HG03439 (cell line): ENCODE data around the gene MITF.
A peak's percentile ranks its signal among the peaks of the same experiment; 100 is the strongest.

ENCODE experiments used
- ATAC-seq: cut with Tn5 transposase; IDR thresholded peaks from one replicate; pipeline ENCODE4 v1.9.1; 2021; ENCODE audit warnings: mild to moderate bottlenecking, moderate library complexity; ENCODE audit not compliant: unreplicated experiment

Gene MITF

DNA sequence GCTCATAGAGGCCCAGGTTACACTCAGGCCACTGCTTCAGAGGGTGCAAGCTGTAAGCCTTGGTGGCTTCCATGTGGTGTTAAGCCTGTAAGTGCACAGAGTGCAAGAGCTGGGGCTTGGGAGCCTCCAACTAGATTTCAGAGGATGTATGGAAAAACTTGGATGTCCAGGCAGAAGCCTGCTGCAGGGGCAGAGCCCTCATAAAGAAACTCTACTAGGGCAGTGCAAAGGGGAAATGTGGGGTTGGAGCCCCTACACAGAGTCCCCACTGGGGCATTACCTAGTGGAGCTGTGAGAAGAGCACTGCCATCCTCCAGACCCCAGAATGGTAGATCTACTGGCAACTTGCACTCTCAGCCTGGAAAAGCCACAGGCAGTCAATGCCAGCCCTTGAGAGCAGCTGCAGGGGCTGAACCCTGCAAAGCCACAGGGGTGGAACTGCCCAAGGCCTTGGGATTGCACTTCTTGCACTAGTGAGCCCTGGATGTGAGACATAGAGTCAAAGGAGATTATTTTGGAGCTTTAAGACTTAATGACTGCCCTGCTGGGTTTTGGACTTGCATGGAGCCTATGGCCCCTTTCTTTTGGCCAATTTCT lies 14.0 kb downstream of the MITF start:
- ATAC-seq = no peak

- no peak for ATAC-seq
These were observed 16.5 kb downstream of the MITF start for GRCh38 chr3:69755795-69756194.

GRCh38 chr3:69761896-69762767 lies 22.9 kb downstream of the MITF start:
- ATAC-seq = peak; percentile 76

DNA sequence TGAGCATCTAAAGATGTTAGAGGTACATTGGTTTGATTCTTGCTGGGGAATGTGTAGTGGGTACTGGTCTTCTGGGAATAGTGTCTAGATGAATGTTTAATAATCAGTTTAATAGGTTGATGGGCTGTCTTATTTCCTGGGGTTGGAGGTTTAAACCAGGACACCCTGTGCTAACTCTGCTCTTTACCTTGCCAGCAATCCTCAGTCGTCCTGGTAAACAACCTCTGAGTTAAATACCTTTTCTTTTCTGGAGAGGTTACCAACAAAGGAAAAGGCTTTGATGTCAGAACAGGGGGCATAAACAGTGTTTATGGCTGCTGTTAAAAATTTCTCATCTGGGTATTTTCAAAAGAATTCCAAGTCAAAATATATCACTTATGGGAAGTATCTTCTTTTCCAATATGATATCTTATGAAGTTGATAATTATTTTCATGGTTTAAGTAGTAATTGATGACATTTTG lies 23.5 kb downstream of the MITF start:
- no peak for ATAC-seq

DNA sequence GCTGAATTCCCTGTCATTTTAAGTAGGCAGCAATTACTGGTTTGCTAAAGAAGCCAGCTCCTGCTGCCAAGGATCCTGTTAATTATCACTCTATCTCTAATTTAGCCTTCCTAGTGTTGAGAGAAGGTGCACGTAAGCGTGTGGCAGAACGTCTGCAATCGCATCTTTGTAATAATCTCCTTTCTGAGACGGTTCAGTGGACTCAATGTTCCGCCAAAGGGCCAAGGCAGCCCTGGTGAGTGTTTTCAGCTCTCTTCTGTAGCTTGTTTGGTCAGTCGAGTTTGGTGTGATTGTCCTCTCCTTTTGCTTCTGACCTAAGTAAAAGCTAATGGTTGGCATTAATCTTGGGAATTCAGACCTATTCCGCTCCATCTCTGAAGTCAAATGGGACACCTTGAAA lies 24.2 kb downstream of the MITF start:
- no peak for ATAC-seq

- no peak for ATAC-seq
These were observed 25.0 kb downstream of the MITF start for GRCh38 chr3:69764121-69764741.

- ATAC-seq = no peak
These were observed 25.6 kb downstream of the MITF start for GRCh38 chr3:69764861-69765260.

DNA sequence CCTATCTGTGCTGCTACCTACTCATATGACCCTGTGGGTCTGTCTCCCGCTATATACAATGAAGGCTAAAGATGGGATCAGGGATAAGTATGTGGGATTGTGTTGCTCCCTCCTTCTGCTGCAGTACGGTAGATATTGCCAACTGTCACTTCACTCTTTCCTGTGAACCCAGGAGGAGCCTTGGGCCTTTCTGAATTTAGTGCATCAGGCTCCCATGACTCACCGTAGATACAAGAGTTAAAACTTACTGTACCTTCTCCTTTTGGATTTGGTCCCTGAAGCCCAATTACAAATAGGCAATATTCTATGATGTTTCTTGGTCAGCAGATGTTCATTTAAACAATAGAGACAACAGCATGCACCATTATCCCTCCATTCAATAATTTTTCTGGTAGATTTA lies 27.4 kb downstream of the MITF start:
- no peak for ATAC-seq

- no peak for ATAC-seq
These were observed 28.3 kb downstream of the MITF start for GRCh38 chr3:69767571-69767970.

DNA sequence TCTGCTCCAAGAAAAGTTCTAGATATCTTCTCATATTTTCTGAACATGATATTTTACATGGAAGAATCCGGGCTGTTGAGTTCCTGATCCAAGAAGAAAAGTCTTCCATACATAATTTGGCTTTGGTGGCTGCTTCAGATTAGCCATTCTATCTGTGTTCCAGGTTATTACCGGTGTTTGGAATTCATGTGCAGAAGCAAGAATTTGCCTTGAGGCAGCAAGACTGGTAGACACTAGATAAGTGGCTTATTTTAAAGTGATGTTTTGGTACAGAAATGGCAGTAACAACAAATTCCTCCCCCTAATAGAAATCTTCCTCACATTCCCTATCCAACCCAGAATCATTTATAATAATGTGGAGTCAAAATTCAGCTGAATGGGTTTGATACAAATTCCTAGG lies 29.2 kb downstream of the MITF start:
- no peak for ATAC-seq

DNA sequence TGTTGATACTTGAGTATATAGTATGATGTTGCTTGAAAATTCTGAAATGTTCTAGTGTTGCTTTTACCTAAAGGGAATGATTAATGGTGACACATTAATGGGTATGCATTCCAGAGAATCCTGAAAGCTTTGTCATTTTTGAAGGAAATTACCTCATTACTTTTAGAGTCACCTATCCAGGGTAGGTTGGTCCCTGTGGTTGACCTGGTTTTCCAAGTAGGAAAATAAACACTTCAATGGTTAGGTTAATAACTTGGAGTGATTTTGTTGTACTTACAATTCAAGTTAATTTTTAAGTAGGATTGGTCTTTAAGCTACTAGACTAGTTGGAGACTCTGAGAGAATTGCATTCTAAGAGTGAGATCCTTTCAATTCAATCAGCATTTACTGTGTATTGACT lies 31.0 kb downstream of the MITF start:
- no peak for ATAC-seq

GRCh38 chr3:69770976-69771634 lies 31.8 kb downstream of the MITF start:
- ATAC-seq = no peak

GRCh38 chr3:69772152-69772867 lies 33.0 kb downstream of the MITF start:
- ATAC-seq = no peak

DNA sequence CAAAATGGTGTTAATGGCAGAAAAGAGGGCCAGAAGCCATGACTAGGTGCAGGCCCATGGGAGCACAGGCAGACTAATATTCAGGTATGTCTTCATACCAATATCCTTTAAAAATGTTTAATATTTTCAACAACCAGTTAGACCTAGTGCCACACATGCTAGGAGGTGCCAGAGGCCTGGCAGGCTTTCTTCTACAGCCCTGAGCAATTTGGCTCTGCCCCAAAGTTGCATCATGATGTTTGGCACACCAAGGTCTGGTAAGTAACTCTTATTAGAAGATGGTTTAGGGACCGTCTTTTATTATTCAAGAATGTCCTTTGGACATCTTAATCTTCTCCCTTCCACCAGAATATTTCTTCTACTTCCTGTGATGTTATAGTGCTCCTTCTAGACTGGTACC lies 34.8 kb downstream of the MITF start:
- ATAC-seq = no peak

DNA sequence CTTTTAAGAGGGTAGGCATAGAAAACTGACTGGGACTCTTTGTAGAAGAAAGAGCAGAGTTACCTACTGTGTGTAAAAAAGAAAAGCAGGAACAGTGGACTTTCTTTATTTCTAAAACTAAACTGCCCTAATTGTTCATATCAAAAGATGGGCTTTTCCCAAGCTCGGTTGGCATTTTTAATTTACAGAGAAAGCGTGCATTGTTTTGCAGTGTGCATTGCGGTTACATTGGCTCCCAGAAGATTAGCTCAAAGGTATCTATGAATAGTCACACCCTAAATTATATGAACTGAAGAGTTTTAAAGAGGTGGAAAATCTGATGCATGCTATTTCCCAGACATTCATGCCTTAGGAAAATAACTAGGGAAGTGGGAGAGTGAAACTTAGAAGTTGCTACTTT lies 36.5 kb downstream of the MITF start:
- ATAC-seq = no peak

- no peak for ATAC-seq
These were observed 37.0 kb downstream of the MITF start for GRCh38 chr3:69776289-69776688.

DNA sequence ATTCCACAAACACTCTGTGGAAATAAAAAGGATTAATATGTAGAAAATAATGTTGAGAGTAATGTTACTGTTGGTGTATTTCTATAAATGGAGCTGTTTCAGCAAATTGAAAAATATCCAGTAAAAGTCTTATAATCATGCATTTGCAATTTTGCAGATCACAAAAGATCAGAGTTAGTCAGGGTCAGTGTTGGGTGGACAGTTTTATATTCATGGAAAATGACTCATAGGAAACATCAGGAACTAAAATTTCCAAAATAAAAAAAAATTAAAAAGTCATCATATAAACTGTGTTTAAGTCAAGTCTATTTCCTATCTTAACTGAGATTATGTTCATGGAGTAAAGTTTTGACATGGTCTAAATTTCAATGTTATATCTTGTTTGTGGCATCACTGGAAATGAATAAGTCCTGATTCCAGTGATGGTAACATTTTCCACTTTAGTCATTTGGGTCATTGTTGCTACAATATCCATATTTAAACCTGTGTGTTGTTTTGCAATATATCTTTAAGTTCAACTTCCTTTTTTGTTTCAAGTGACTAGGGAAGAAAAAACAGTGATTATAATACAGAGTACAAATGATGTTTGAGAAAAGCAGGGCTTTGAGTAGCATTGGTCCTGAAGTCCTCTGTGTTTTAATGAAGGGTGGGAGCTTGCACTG lies 37.8 kb downstream of the MITF start:
- ATAC-seq = no peak

DNA sequence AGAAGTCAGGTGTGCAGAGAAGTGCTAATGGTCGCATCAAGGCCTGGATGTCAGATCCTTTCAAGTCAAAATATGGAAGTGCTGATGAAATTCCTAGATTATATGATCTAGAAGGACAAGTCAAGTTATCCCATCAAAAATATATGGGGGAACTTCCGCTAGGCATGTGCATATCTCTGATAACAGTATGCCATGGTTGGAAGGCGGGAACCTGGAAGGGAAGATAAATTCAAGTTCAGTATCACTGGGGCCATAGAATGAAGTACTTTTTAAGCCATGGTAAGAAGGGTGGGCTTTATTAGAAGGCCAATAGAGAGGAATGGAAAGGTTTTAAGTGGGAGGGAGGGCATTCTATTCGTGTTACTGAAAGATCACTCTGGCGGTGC lies 38.3 kb downstream of the MITF start:
- no peak for ATAC-seq

DNA sequence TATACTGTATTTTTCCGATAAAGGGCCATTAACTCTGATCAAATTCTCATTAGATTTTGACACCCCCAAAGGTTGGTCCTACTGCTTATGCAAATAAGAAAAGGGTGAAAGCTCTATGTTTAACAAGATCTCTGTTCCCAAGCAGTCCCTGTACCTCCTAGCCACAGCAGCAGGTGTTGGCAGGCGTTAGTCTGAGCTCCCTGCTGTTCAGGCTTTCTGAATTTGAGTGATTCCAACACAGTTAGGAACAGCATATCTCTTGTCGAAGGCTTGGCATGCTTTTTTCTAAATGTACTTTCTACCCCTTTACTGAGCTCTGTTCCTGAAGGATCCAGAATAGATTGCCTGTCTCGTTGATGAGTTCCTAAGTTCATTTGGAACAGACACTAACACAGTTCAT lies 42.3 kb downstream of the MITF start:
- no peak for ATAC-seq

DNA sequence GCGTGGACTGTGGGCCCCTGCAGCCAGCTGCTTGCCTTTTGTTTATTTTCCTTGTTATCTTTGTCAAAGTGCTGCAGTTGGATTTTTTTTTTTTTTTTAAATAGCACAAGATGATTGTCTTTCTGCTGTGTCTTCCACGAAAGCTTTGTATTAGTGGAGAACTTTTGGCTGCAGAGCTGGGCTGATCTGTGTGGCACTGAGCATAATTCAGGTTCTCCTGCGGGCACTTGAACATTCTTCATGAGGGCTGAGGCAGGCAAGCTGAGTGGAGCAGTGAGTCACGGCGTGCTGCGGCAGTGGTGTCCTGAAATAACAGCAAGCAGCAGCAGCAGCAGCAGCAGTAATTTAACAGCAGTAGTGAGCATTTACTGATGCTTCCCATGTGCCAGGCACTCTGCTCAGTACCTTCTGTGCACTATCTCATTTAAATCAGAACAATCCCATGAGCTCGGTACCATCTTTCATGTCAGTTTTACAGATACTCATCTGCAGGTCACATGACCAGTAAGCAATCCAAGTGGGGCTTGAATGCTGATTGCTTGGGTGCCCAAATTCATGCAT lies 45.8 kb downstream of the MITF start:
- no peak for ATAC-seq
